Esophagus squamous epithelium (tissue), 4 donors: Measurements from ENCODE around the gene DNMT3L.
"Not testable (repeated sequence)": the region's sequence is repeated elsewhere in the genome, so short reads cannot be mapped to it uniquely, and the experiment has no call there.

ENCODE experiments used
- CTCF ChIP-seq, 6 experiments: fragments of 450-650 bp in 4 of 6; fragments of 200-600 bp in 2 of 6; sonication (generic) in 2 of 6; IDR thresholded peaks; one replicate each; pipeline ENCODE4 v1.5.1; 2016 to 2019; ENCODE audit warnings: antibody characterized with exemption in 6 of 6, mild to moderate bottlenecking in 4 of 6, moderate library complexity in 4 of 6
- POLR2A ChIP-seq, 4 donors: fragments of 450-650 bp; IDR thresholded peaks; one replicate each; pipeline ENCODE4 v1.6.1; 2017; ENCODE audit warnings: antibody characterized with exemption in 4 of 4, mild to moderate bottlenecking in 4 of 4, moderate library complexity in 3 of 4

- TF ChIP-seq CTCF, POLR2A (IDR thresholded peaks at IDR 0.05): not testable (repeated sequence)
Measured at GRCh38 chr21:44211978-44212377, 49.7 kb downstream of the DNMT3L start.
